HG02588 (cell line): Measurements from ENCODE around the gene SRC.

Source experiments
- ATAC-seq: cut with Tn5 transposase; IDR thresholded peaks from one replicate; pipeline ENCODE4 v1.9.1; 2021; ENCODE audit warnings: mild to moderate bottlenecking, moderate library complexity; ENCODE audit not compliant: unreplicated experiment

SRC gene

GRCh38 chr20:37407573-37408002, 61.6 kb downstream of the SRC start:
- ATAC-seq = no peak

- no peak for ATAC-seq
Measured at GRCh38 chr20:37408302-37409193, 62.6 kb downstream of the SRC start.

- ATAC-seq = no peak
Measured at GRCh38 chr20:37411408-37412219, 65.7 kb downstream of the SRC start.

- ATAC-seq = no peak
Measured at GRCh38 chr20:37413023-37413334, 67.0 kb downstream of the SRC start.

- ATAC-seq = no peak
Measured at GRCh38 chr20:37413379-37413778, 67.4 kb downstream of the SRC start.

- ATAC-seq = no peak
Measured at GRCh38 chr20:37414224-37415035, 68.5 kb downstream of the SRC start.

- ATAC-seq = no peak
Measured at GRCh38 chr20:37415118-37416085, 69.5 kb downstream of the SRC start.

GRCh38 chr20:37416100-37416847, 70.3 kb downstream of the SRC start:
- no peak for ATAC-seq

GRCh38 chr20:37416848-37417616, 71.1 kb downstream of the SRC start:
- no peak for ATAC-seq

- ATAC-seq = no peak
Measured at GRCh38 chr20:37417617-37418467, 71.9 kb downstream of the SRC start.

- ATAC-seq = no peak
Measured at GRCh38 chr20:37418591-37419109, 72.7 kb downstream of the SRC start.

- ATAC-seq = no peak
Measured at GRCh38 chr20:37419307-37419706, 73.4 kb downstream of the SRC start.

- no peak for ATAC-seq
Measured at GRCh38 chr20:37419774-37420542, 74.0 kb downstream of the SRC start.

GRCh38 chr20:37420610-37421009, 74.7 kb downstream of the SRC start:
- no peak for ATAC-seq

GRCh38 chr20:37421060-37421905, 75.3 kb downstream of the SRC start:
- ATAC-seq = no peak

- ATAC-seq = no peak
Measured at GRCh38 chr20:37421988-37422387, 76.0 kb downstream of the SRC start.
